SH-SY5Y (cell line): ENCODE results near the gene PLLP.

Experiments
- GATA2 ChIP-seq: IDR thresholded peaks from 2 replicates; pipeline ENCODE4 v1.6.1; 2011; ENCODE audit warnings: mild to moderate bottlenecking, low read depth, low read length
- GATA3 ChIP-seq: IDR thresholded peaks from 2 replicates; pipeline ENCODE4 v1.6.1; 2011; ENCODE audit warnings: low read depth, mild to moderate bottlenecking, low read length, moderate library complexity

DNA sequence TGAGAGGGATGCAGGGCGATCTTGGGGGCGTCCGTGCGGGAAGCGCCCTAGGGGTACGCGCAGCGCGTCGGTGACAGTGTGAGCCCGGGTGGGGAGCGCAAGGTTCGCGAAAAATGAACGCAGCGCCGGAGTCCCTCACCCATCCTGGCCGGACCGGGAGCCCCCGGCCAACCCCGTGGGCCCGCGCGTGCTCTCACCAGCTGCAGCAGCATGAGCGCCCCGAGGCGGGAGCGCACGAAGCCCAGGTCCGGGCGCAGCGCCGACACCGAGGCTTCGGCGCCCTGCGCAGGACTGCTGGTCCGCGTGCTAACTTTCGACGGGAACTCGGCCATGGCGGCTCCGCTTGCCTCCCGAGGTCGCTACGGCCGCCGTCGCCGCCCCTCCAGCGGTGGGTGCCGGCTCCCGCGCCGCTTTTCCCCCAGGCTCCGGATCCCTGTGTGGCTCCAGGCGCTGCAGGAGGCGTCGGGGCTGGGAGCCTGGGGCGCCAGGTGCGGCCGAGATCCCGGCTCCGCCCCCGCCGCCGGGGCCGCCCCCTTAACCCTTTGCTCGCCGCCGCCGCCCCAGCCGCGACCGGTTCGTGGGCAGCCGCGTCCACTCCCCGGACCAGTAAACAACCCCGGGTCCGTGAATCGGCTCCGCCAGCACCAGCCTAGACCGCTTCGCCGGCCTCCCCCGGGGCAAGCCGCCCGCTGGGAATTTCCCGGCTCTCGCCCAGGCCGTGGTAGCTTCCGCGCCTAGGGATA, at the start of gene PLLP:
- TF ChIP-seq GATA3 (no peak), GATA2 (no peak)
